ENCODE data around the gene MAML3. TPM values are rescaled to one million over a fixed set of nuclear protein-coding genes. Genes with fewer than 3 reads are reported as not detected.

The MAML3 gene
- total RNA-seq, 1 donor from 2014 or later, result 8.1 TPM

- H4K20me1 ChIP-seq (ENCODE audit: insufficient read depth, low read length), result no peaks in the 10 kb centered on the region
- H3K27ac ChIP-seq (ENCODE audit: low read depth, low read length), result no peak overlapping the region
- FAIRE-seq (no peak), DNase-seq (ENCODE audit: low read depth) (no peak)
- no peaks in the 10 kb centered on the region for H3K36me3 ChIP-seq (ENCODE audit: insufficient read depth, low read length)
- no peaks in the 10 kb centered on the region for H3K9me3 ChIP-seq (ENCODE audit: insufficient read depth, low read depth, low read length)
- no peak overlapping the region for H3K4me3 Mint-ChIP-seq (ENCODE audit: unreplicated experiment)
- no peak overlapping the region for H3K27ac Mint-ChIP-seq (ENCODE audit: unreplicated experiment)
- H3K36me3 Mint-ChIP-seq (ENCODE audit: low read depth, unreplicated experiment), result no peaks in the 10 kb centered on the region
- H3K9me3 Mint-ChIP-seq (ENCODE audit: unreplicated experiment), result no peaks in the 10 kb centered on the region
- H3K4me1 Mint-ChIP-seq (ENCODE audit: low read depth, unreplicated experiment), result peaks cover 14% of the 10 kb centered on the region
- H3K27me3 Mint-ChIP-seq (ENCODE audit: low read depth, unreplicated experiment), result no peaks in the 10 kb centered on the region
- H3K4me3 ChIP-seq (ENCODE audit: insufficient read depth, low read depth, low read length), result no peak overlapping the region
- no peaks in the 10 kb centered on the region for H3K79me2 ChIP-seq (ENCODE audit: insufficient read depth, low read length)
- no peaks in the 10 kb centered on the region for H3K27me3 ChIP-seq (ENCODE audit: insufficient read depth, low read length)
- no peak overlapping the region for H3K9ac ChIP-seq (ENCODE audit: low read length)
- no peak overlapping the region for H2AFZ ChIP-seq (ENCODE audit: low read depth, low read length)
- no peak overlapping the region for H3K4me2 ChIP-seq (ENCODE audit: low read length)
- TF ChIP-seq EZH2 (IDR thresholded peaks at IDR 0.05; ENCODE audit: insufficient read depth, low read length), result no peak
- no peak for TF ChIP-seq CTCF (IDR thresholded peaks at IDR 0.05; ENCODE audit: insufficient read depth, low read depth, low read length)
- H3K4me1 ChIP-seq (ENCODE audit: insufficient read depth, low read length), result no peaks in the 10 kb centered on the region
These were observed 351.5 kb downstream of the MAML3 start for GRCh38 chr4:139802488-139802887.

DNA sequence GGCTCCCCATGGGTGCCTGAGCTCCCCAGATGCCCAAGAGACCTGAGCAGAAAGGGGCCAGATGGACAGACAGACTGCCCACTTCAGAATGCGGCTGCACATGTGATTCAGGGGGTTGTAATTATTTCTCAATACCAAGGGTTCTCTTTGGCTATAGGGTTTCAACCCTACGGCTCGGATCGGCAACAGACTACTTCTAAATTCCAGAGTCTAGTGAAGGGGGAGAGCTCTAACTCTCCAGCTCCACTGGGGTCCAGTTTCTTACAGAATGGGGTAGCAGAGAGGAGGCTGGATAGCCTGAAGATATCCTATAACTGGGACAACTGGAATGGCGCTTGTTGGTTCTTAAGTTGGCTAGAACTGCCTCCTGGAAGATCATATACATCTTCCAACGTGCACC, 352.1 kb downstream of the MAML3 start:
- no peaks in the 10 kb centered on the region for H3K4me1 ChIP-seq (ENCODE audit: insufficient read depth, low read length)
- no peak overlapping the region for H3K27ac ChIP-seq (ENCODE audit: low read depth, low read length)
- no peak overlapping the region for H3K4me3 ChIP-seq (ENCODE audit: insufficient read depth, low read depth, low read length)
- no peaks in the 10 kb centered on the region for H3K79me2 ChIP-seq (ENCODE audit: insufficient read depth, low read length)
- DNase-seq (ENCODE audit: low read depth) (no peak), FAIRE-seq (no peak)
- H3K9me3 ChIP-seq (ENCODE audit: insufficient read depth, low read depth, low read length), result no peaks in the 10 kb centered on the region
- no peak overlapping the region for H3K9ac ChIP-seq (ENCODE audit: low read length)
- Mint-ChIP-seq H3K36me3 (ENCODE audit: low read depth, unreplicated experiment) (peaks cover 2% of the 10 kb centered on the region), H3K27me3 (ENCODE audit: low read depth, unreplicated experiment) (no peaks in the 10 kb centered on the region), H3K4me3 (ENCODE audit: unreplicated experiment) (no peak overlapping the region), H3K27ac (ENCODE audit: unreplicated experiment) (no peak overlapping the region), H3K4me1 (ENCODE audit: low read depth, unreplicated experiment) (peaks cover 14% of the 10 kb centered on the region), H3K9me3 (ENCODE audit: unreplicated experiment) (no peaks in the 10 kb centered on the region)
- H3K36me3 ChIP-seq (ENCODE audit: insufficient read depth, low read length), result no peaks in the 10 kb centered on the region
- no peaks in the 10 kb centered on the region for H4K20me1 ChIP-seq (ENCODE audit: insufficient read depth, low read length)
- no peaks in the 10 kb centered on the region for H3K27me3 ChIP-seq (ENCODE audit: insufficient read depth, low read length)
- TF ChIP-seq EZH2 (IDR thresholded peaks at IDR 0.05; ENCODE audit: insufficient read depth, low read length), result no peak
- TF ChIP-seq CTCF (IDR thresholded peaks at IDR 0.05; ENCODE audit: insufficient read depth, low read depth, low read length), result no peak
- H2AFZ ChIP-seq (ENCODE audit: low read depth, low read length), result no peak overlapping the region
- no peak overlapping the region for H3K4me2 ChIP-seq (ENCODE audit: low read length)

DNA sequence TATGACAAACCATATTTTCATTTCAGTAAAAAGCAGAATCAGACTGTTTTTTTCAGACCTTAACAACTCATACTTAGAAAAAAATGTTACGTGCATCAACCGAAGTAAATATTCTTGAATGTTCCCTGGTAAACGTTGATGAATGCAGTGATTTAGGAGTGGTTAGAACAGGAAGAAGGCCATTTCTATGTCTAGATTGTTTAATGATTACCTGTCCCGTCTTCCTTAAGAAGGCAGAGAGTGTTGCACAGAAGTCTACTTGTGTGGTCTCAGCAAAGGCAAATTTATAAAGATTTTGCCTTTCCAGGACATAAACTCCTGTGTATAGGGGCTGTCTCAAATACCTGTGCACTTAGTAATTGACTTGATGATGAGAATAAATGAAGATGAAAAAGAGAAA, 353.9 kb downstream of the MAML3 start:
- Histone ChIP-seq H3K4me2 (ENCODE audit: low read length) (no peak overlapping the region), H3K9me3 (ENCODE audit: insufficient read depth, low read depth, low read length) (no peaks in the 10 kb centered on the region), H2AFZ (ENCODE audit: low read depth, low read length) (no peak overlapping the region), H3K4me1 (ENCODE audit: insufficient read depth, low read length) (no peaks in the 10 kb centered on the region), H3K9ac (ENCODE audit: low read length) (no peak overlapping the region), H3K79me2 (ENCODE audit: insufficient read depth, low read length) (no peaks in the 10 kb centered on the region), H3K27ac (ENCODE audit: low read depth, low read length) (no peak overlapping the region), H4K20me1 (ENCODE audit: insufficient read depth, low read length) (no peaks in the 10 kb centered on the region), H3K27me3 (ENCODE audit: insufficient read depth, low read length) (no peaks in the 10 kb centered on the region), H3K4me3 (ENCODE audit: insufficient read depth, low read depth, low read length) (no peak overlapping the region), H3K36me3 (ENCODE audit: insufficient read depth, low read length) (no peaks in the 10 kb centered on the region)
- no peak for FAIRE-seq
- Mint-ChIP-seq H3K27me3 (ENCODE audit: low read depth, unreplicated experiment) (no peaks in the 10 kb centered on the region), H3K36me3 (ENCODE audit: low read depth, unreplicated experiment) (peaks cover 2% of the 10 kb centered on the region), H3K4me1 (ENCODE audit: low read depth, unreplicated experiment) (peaks cover 14% of the 10 kb centered on the region), H3K9me3 (ENCODE audit: unreplicated experiment) (no peaks in the 10 kb centered on the region), H3K27ac (ENCODE audit: unreplicated experiment) (no peak overlapping the region), H3K4me3 (ENCODE audit: unreplicated experiment) (no peak overlapping the region)
- no peak for TF ChIP-seq EZH2 (IDR thresholded peaks at IDR 0.05; ENCODE audit: insufficient read depth, low read length)
- TF ChIP-seq CTCF (IDR thresholded peaks at IDR 0.05; ENCODE audit: insufficient read depth, low read depth, low read length), result no peak
- no peak for DNase-seq (ENCODE audit: low read depth)

All from astrocyte (in vitro differentiated cells and primary cell).